ENCODE measurements around the gene LHX3.

GRCh38 chr9:136207616-136208015, 2.7 kb upstream of the LHX3 start:
- TF ChIP-seq EZH2 (IDR thresholded peaks at IDR 0.05; ENCODE audit: borderline replicate concordance, insufficient read depth, low read depth, low read length, poor library complexity, severe bottlenecking): no peak
- TF ChIP-seq, protein P1, sequence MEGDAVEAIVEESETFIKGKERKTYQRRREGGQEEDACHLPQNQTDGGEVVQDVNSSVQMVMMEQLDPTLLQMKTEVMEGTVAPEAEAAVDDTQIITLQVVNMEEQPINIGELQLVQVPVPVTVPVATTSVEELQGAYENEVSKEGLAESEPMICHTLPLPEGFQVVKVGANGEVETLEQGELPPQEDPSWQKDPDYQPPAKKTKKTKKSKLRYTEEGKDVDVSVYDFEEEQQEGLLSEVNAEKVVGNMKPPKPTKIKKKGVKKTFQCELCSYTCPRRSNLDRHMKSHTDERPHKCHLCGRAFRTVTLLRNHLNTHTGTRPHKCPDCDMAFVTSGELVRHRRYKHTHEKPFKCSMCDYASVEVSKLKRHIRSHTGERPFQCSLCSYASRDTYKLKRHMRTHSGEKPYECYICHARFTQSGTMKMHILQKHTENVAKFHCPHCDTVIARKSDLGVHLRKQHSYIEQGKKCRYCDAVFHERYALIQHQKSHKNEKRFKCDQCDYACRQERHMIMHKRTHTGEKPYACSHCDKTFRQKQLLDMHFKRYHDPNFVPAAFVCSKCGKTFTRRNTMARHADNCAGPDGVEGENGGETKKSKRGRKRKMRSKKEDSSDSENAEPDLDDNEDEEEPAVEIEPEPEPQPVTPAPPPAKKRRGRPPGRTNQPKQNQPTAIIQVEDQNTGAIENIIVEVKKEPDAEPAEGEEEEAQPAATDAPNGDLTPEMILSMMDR (IDR thresholded peaks at IDR 0.05): no peak

Data from B cell (primary cell).